ENCODE results near the gene DNAJC16. TPM values are rescaled to one million over a fixed set of nuclear protein-coding genes. Genes with fewer than 3 reads are reported as not detected.
A peak's percentile ranks its signal among the peaks of the same experiment; 100 is the strongest.
"Not testable (repeated sequence)": the region's sequence is repeated elsewhere in the genome, so short reads cannot be mapped to it uniquely, and the experiment has no call there.

Gene DNAJC16
- total RNA-seq, result 1 to 10 TPM; 7.1 to 9.8 TPM

GRCh38 chr1:15526490-15527339 is at the start of gene DNAJC16:
TSS of gene DNAJC16 (plus strand) at chr1:15526848. CDS start at chr1:15529106, 2,258 bp downstream.
- H3K27me3 Mint-ChIP-seq (ENCODE audit: low read depth), result no peaks in the 10 kb centered on the region
- H3K36me3 Mint-ChIP-seq (ENCODE audit: low read depth), result peaks cover 4% of the 10 kb centered on the region
- CTCF ChIA-PET, result interaction anchor here (0.6 to 0.9 kb wide), 3 partner anchors 9 to 214 kb away, joined by 3 to 6 read pairs (median 4); no protein-coding TSS in a partner anchor
- peaks cover 51% of the 10 kb centered on the region for H3K4me1 Mint-ChIP-seq (ENCODE audit: low read depth)
- H3K4me3 Mint-ChIP-seq, result peak within 1 kb of the TSS; percentile 95
- H3K27ac Mint-ChIP-seq, result peak within 1 kb of the TSS; percentile 99
- no peaks in the 10 kb centered on the region for H3K9me3 Mint-ChIP-seq
- DNase-seq, result peak; percentile 99
- intact Hi-C loops (cut with micrococcal nuclease), result loop anchor here (1.0 to 10.0 kb wide), 8 partner anchors 53 to 1528 kb away; partner anchors contain the start of genes DDI2, SDHB and SZRD1

GRCh38 chr1:15476927-15477326 is 49.7 kb upstream of the DNAJC16 start:
- no peaks in the 10 kb centered on the region for H3K9me3 Mint-ChIP-seq
- H3K4me3 Mint-ChIP-seq, result no peak overlapping the region
- H3K4me1 Mint-ChIP-seq (ENCODE audit: low read depth), result no peaks in the 10 kb centered on the region
- DNase-seq, result no peak
- intact Hi-C loops (cut with micrococcal nuclease), result no loop called here
- H3K27me3 Mint-ChIP-seq (ENCODE audit: low read depth), result no peaks in the 10 kb centered on the region
- no peak overlapping the region for H3K27ac Mint-ChIP-seq
- CTCF ChIA-PET, result no interaction called here
- no peaks in the 10 kb centered on the region for H3K36me3 Mint-ChIP-seq (ENCODE audit: low read depth)

GRCh38 chr1:15477646-15478212 is 48.9 kb upstream of the DNAJC16 start:
- H3K4me3 Mint-ChIP-seq, result no peak overlapping the region
- H3K4me1 Mint-ChIP-seq (ENCODE audit: low read depth), result no peaks in the 10 kb centered on the region
- no peaks in the 10 kb centered on the region for H3K36me3 Mint-ChIP-seq (ENCODE audit: low read depth)
- CTCF ChIA-PET, result interaction anchor here (0.5 kb wide), 1 partner anchor 79 kb away, joined by 3 read pairs; no protein-coding TSS in a partner anchor
- H3K9me3 Mint-ChIP-seq, result no peaks in the 10 kb centered on the region
- intact Hi-C loops (cut with micrococcal nuclease), result no loop called here
- H3K27ac Mint-ChIP-seq, result no peak overlapping the region
- H3K27me3 Mint-ChIP-seq (ENCODE audit: low read depth), result no peaks in the 10 kb centered on the region
- DNase-seq, result no peak

GRCh38 chr1:15479654-15480347 is 46.8 kb upstream of the DNAJC16 start:
- Mint-ChIP-seq H3K4me3 (no peak overlapping the region), H3K9me3 (no peaks in the 10 kb centered on the region), H3K36me3 (ENCODE audit: low read depth) (no peaks in the 10 kb centered on the region), H3K27ac (no peak overlapping the region), H3K4me1 (ENCODE audit: low read depth) (no peaks in the 10 kb centered on the region), H3K27me3 (ENCODE audit: low read depth) (no peaks in the 10 kb centered on the region)
- DNase-seq, result no peak
- intact Hi-C loops (cut with micrococcal nuclease), result no loop called here
- CTCF ChIA-PET, result no interaction called here

GRCh38 chr1:15482455-15482854 is 44.2 kb upstream of the DNAJC16 start:
- H3K36me3 Mint-ChIP-seq (ENCODE audit: low read depth); H3K27ac Mint-ChIP-seq; H3K4me3 Mint-ChIP-seq; H3K27me3 Mint-ChIP-seq (ENCODE audit: low read depth); H3K4me1 Mint-ChIP-seq (ENCODE audit: low read depth); CTCF ChIA-PET; intact Hi-C loops (cut with micrococcal nuclease); DNase-seq; H3K9me3 Mint-ChIP-seq: not testable (repeated sequence)

- DNase-seq; intact Hi-C loops (cut with micrococcal nuclease); H3K4me3 Mint-ChIP-seq; H3K36me3 Mint-ChIP-seq (ENCODE audit: low read depth); H3K9me3 Mint-ChIP-seq; H3K4me1 Mint-ChIP-seq (ENCODE audit: low read depth); CTCF ChIA-PET; H3K27ac Mint-ChIP-seq; H3K27me3 Mint-ChIP-seq (ENCODE audit: low read depth): not testable (repeated sequence)
These were observed 43.6 kb upstream of the DNAJC16 start for GRCh38 chr1:15482983-15483543.

GRCh38 chr1:15483971-15484370 is 42.7 kb upstream of the DNAJC16 start:
- H3K4me3 Mint-ChIP-seq, result no peak overlapping the region
- no peaks in the 10 kb centered on the region for H3K27me3 Mint-ChIP-seq (ENCODE audit: low read depth)
- no peak for DNase-seq
- CTCF ChIA-PET, result no interaction called here
- H3K27ac Mint-ChIP-seq, result no peak overlapping the region
- no peaks in the 10 kb centered on the region for H3K9me3 Mint-ChIP-seq
- intact Hi-C loops (cut with micrococcal nuclease), result no loop called here
- H3K4me1 Mint-ChIP-seq (ENCODE audit: low read depth), result no peaks in the 10 kb centered on the region
- no peaks in the 10 kb centered on the region for H3K36me3 Mint-ChIP-seq (ENCODE audit: low read depth)

- H3K36me3 Mint-ChIP-seq (ENCODE audit: low read depth); H3K4me3 Mint-ChIP-seq; H3K4me1 Mint-ChIP-seq (ENCODE audit: low read depth); H3K27me3 Mint-ChIP-seq (ENCODE audit: low read depth); intact Hi-C loops (cut with micrococcal nuclease); DNase-seq; H3K27ac Mint-ChIP-seq; CTCF ChIA-PET; H3K9me3 Mint-ChIP-seq: not testable (repeated sequence)
These were observed 42.2 kb upstream of the DNAJC16 start for GRCh38 chr1:15484443-15484842.

- no peak overlapping the region for H3K4me3 Mint-ChIP-seq
- CTCF ChIA-PET, result interaction anchor here (0.6 kb wide), 1 partner anchor 85 kb away, joined by 3 read pairs; no protein-coding TSS in a partner anchor
- no peak overlapping the region for H3K27ac Mint-ChIP-seq
- no peak for DNase-seq
- no peaks in the 10 kb centered on the region for H3K36me3 Mint-ChIP-seq (ENCODE audit: low read depth)
- no peaks in the 10 kb centered on the region for H3K4me1 Mint-ChIP-seq (ENCODE audit: low read depth)
- intact Hi-C loops (cut with micrococcal nuclease), result no loop called here
- no peaks in the 10 kb centered on the region for H3K27me3 Mint-ChIP-seq (ENCODE audit: low read depth)
- no peaks in the 10 kb centered on the region for H3K9me3 Mint-ChIP-seq
These were observed 41.0 kb upstream of the DNAJC16 start for GRCh38 chr1:15485636-15486035.

GRCh38 chr1:15486844-15487610 is 39.6 kb upstream of the DNAJC16 start:
- H3K27ac Mint-ChIP-seq; H3K4me3 Mint-ChIP-seq; H3K27me3 Mint-ChIP-seq (ENCODE audit: low read depth); H3K4me1 Mint-ChIP-seq (ENCODE audit: low read depth); intact Hi-C loops (cut with micrococcal nuclease); DNase-seq; H3K9me3 Mint-ChIP-seq; H3K36me3 Mint-ChIP-seq (ENCODE audit: low read depth): not testable (repeated sequence)
- CTCF ChIA-PET, result interaction anchor here (0.6 kb wide), 1 partner anchor 26 kb away, joined by 4 read pairs; no protein-coding TSS in a partner anchor

- no peaks in the 10 kb centered on the region for H3K36me3 Mint-ChIP-seq (ENCODE audit: low read depth)
- CTCF ChIA-PET, result no interaction called here
- no peak for DNase-seq
- no peak overlapping the region for H3K27ac Mint-ChIP-seq
- intact Hi-C loops (cut with micrococcal nuclease), result no loop called here
- no peaks in the 10 kb centered on the region for H3K9me3 Mint-ChIP-seq
- H3K4me1 Mint-ChIP-seq (ENCODE audit: low read depth), result no peaks in the 10 kb centered on the region
- H3K4me3 Mint-ChIP-seq, result no peak overlapping the region
- H3K27me3 Mint-ChIP-seq (ENCODE audit: low read depth), result no peaks in the 10 kb centered on the region
These were observed 38.3 kb upstream of the DNAJC16 start for GRCh38 chr1:15488371-15488770.
